ENCODE results near the gene STOM. TPM values are rescaled to one million over a fixed set of nuclear protein-coding genes. Genes with fewer than 3 reads are reported as not detected.

STOM gene
- 10 to 100 TPM in 4 of 5 experiments, 1 to 10 TPM in 1; 8.8 to 59.8 (median 16.1) TPM for total RNA-seq
- 10 to 100 TPM; 13.0 to 13.3 TPM for polyA plus RNA-seq
- 13.5 reads per million, percentile 42 among the genes with 10 or more reads in this experiment for total RNA-seq

GRCh38 chr9:121369595-121370265, at the start of gene STOM:
Gene STOM, minus strand, starts transcription at chr9:121370250. Its CDS starts 63 bp downstream, at chr9:121370187.
- intact Hi-C loops (cut with micrococcal nuclease) = loop anchor here (1.0 to 5.0 kb wide), 15 partner anchors 10 to 898 kb away; partner anchors contain the start of genes MEGF9 (in 2 of the 2), CDK5RAP2 (in 1 of the 2), FBXW2 (in 1 of the 2) and RAB14 (in 1 of the 2)
- Histone ChIP-seq H3K4me3 (ENCODE audit: low read length) (peak within 1 kb of the TSS; percentile 91), H3K36me3 (ENCODE audit: control insufficient read depth in 2 of 3, insufficient read depth in 3 of 3, low read length in 3 of 3) (peaks cover 0 to 5% (median 0%) of the 10 kb centered on the region in 3 experiments), H3K4me1 (ENCODE audit: control insufficient read depth in 2 of 2, insufficient read depth in 2 of 2, low read length in 2 of 2) (peaks cover 18 to 24% of the 10 kb centered on the region in 2 donors), H3K27ac (ENCODE audit: low read depth, low read length) (peak within 1 kb of the TSS; percentile 76), H3K9me3 (ENCODE audit: control insufficient read depth in 2 of 3, low read length in 3 of 3) (no peaks in the 10 kb centered on the region), H3K27me3 (ENCODE audit: control insufficient read depth in 2 of 2, insufficient read depth in 2 of 2, low read length in 2 of 2) (no peaks in the 10 kb centered on the region)
- POLR2A ChIA-PET = no interaction called here
- H3K9me3 Mint-ChIP-seq = peaks cover 0 to 4% (median 0%) of the 10 kb centered on the region in 11 donors
- peaks cover 22 to 57% (median 36%) of the 10 kb centered on the region in 7 donors for H3K4me1 Mint-ChIP-seq
- H3K36me3 Mint-ChIP-seq = peaks cover 0 to 19% (median 0%) of the 10 kb centered on the region in 5 donors
- peak within 1 kb of the TSS; percentile 87 to 99 (median 96) for H3K27ac Mint-ChIP-seq
- H3K4me3 Mint-ChIP-seq = peak within 1 kb of the TSS; percentile 88 to 99 (median 94)
- DNase-seq (peak in 3 of 9 donors; percentile 60 to 66 (median 65)), ATAC-seq (peak; percentile 58)
- no peaks in the 10 kb centered on the region for H3K27me3 Mint-ChIP-seq
- CTCF ChIA-PET = no interaction called here

GRCh38 chr9:121411993-121412392, 41.9 kb upstream of the STOM start:
- Mint-ChIP-seq H3K27ac (no peak overlapping the region), H3K27me3 (peaks cover 0 to 24% (median 0%) of the 10 kb centered on the region in 5 donors), H3K9me3 (no peaks in the 10 kb centered on the region), H3K4me1 (no peaks in the 10 kb centered on the region), H3K4me3 (no peak overlapping the region), H3K36me3 (no peaks in the 10 kb centered on the region)
- no peaks in the 10 kb centered on the region for H3K36me3 ChIP-seq (ENCODE audit: control insufficient read depth in 2 of 3, insufficient read depth in 3 of 3, low read length in 3 of 3)
- no peaks in the 10 kb centered on the region for H3K4me1 ChIP-seq (ENCODE audit: control insufficient read depth in 2 of 2, insufficient read depth in 2 of 2, low read length in 2 of 2)
- ChIA-PET CTCF (no interaction called here), POLR2A (no interaction called here)
- H3K4me3 ChIP-seq (ENCODE audit: low read length) = no peak overlapping the region
- no peak overlapping the region for H3K27ac ChIP-seq (ENCODE audit: low read depth, low read length)
- DNase-seq = no peak
- no peaks in the 10 kb centered on the region for H3K27me3 ChIP-seq (ENCODE audit: control insufficient read depth in 2 of 2, insufficient read depth in 2 of 2, low read length in 2 of 2)
- no peak for ATAC-seq
- no peaks in the 10 kb centered on the region for H3K9me3 ChIP-seq (ENCODE audit: control insufficient read depth in 2 of 3, low read length in 3 of 3)
- intact Hi-C loops (cut with micrococcal nuclease) = no loop called here

DNA sequence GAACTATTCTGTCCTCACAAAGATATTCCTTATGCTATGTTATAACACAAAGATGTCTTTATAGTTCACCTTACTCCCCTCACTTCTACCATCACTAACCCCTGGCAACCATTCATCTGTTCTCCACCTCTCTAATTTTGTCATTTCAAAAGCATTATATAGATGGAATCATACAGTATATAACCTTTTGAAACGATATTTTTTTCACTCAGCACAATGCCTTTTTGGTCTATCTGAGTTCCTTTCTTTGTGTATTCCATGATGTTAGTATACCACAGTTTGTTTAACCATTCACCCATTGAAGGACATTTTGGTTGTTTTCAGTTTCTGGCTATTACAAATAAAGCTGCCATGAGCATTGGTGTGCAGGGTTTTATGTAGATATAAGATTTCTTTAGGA, 35.8 kb upstream of the STOM start:
- Histone ChIP-seq H3K36me3 (ENCODE audit: control insufficient read depth in 2 of 3, insufficient read depth in 3 of 3, low read length in 3 of 3) (no peaks in the 10 kb centered on the region), H3K4me1 (ENCODE audit: control insufficient read depth in 2 of 2, insufficient read depth in 2 of 2, low read length in 2 of 2) (no peaks in the 10 kb centered on the region), H3K27me3 (ENCODE audit: control insufficient read depth in 2 of 2, insufficient read depth in 2 of 2, low read length in 2 of 2) (no peaks in the 10 kb centered on the region), H3K4me3 (ENCODE audit: low read length) (no peak overlapping the region), H3K27ac (ENCODE audit: low read depth, low read length) (no peak overlapping the region), H3K9me3 (ENCODE audit: control insufficient read depth in 2 of 3, low read length in 3 of 3) (peaks cover 0 to 4% (median 0%) of the 10 kb centered on the region in 3 experiments)
- Mint-ChIP-seq H3K27me3 (peaks cover 0 to 37% (median 0%) of the 10 kb centered on the region in 5 donors), H3K9me3 (peaks cover 0 to 7% (median 4%) of the 10 kb centered on the region in 11 donors), H3K36me3 (peaks cover 0 to 4% (median 1%) of the 10 kb centered on the region in 5 donors), H3K4me1 (no peaks in the 10 kb centered on the region), H3K27ac (no peak overlapping the region), H3K4me3 (no peak overlapping the region)
- intact Hi-C loops (cut with micrococcal nuclease) = no loop called here
- ATAC-seq = no peak
- no peak for DNase-seq
- POLR2A ChIA-PET = no interaction called here
- CTCF ChIA-PET = no interaction called here

- peaks cover 0 to 4% (median 1%) of the 10 kb centered on the region in 5 donors for H3K36me3 Mint-ChIP-seq
- H3K4me3 Mint-ChIP-seq = no peak overlapping the region
- Histone ChIP-seq H3K4me1 (ENCODE audit: control insufficient read depth in 2 of 2, insufficient read depth in 2 of 2, low read length in 2 of 2) (no peaks in the 10 kb centered on the region), H3K9me3 (ENCODE audit: control insufficient read depth in 2 of 3, low read length in 3 of 3) (peaks cover 0 to 4% (median 0%) of the 10 kb centered on the region in 3 experiments), H3K27me3 (ENCODE audit: control insufficient read depth in 2 of 2, insufficient read depth in 2 of 2, low read length in 2 of 2) (no peaks in the 10 kb centered on the region), H3K27ac (ENCODE audit: low read depth, low read length) (no peak overlapping the region), H3K36me3 (ENCODE audit: control insufficient read depth in 2 of 3, insufficient read depth in 3 of 3, low read length in 3 of 3) (no peaks in the 10 kb centered on the region), H3K4me3 (ENCODE audit: low read length) (no peak overlapping the region)
- H3K9me3 Mint-ChIP-seq = peaks cover 0 to 7% (median 4%) of the 10 kb centered on the region in 11 donors
- H3K4me1 Mint-ChIP-seq = peaks cover 0 to 4% (median 0%) of the 10 kb centered on the region in 7 donors
- ChIA-PET POLR2A (no interaction called here), CTCF (interaction anchor here (0.7 to 8.2 kb wide), 2 partner anchors 86 to 647 kb away, joined by 4 to 190 read pairs; no protein-coding TSS in a partner anchor)
- H3K27ac Mint-ChIP-seq = no peak overlapping the region
- H3K27me3 Mint-ChIP-seq = peaks cover 0 to 32% (median 0%) of the 10 kb centered on the region in 5 donors
- ATAC-seq (no peak), DNase-seq (no peak)
- intact Hi-C loops (cut with micrococcal nuclease) = no loop called here
Observed at GRCh38 chr9:121404906-121405305, 34.9 kb upstream of the STOM start.

GRCh38 chr9:121399883-121400607, 30.0 kb upstream of the STOM start:
- intact Hi-C loops (cut with micrococcal nuclease) = loop anchor here (1.0 to 2.0 kb wide), 9 partner anchors 23 to 781 kb away; partner anchors contain the start of gene STOM (in 1 of the 2)
- peak in 7 of 9 donors; percentile 25 to 67 (median 54) for DNase-seq
- Mint-ChIP-seq H3K4me1 (peaks cover 0 to 6% (median 0%) of the 10 kb centered on the region in 7 donors), H3K27me3 (peaks cover 0 to 21% (median 0%) of the 10 kb centered on the region in 5 donors), H3K4me3 (no peak overlapping the region), H3K9me3 (peaks cover 0 to 2% (median 0%) of the 10 kb centered on the region in 11 donors), H3K27ac (no peak overlapping the region), H3K36me3 (peaks cover 0 to 1% (median 0%) of the 10 kb centered on the region in 5 donors)
- Histone ChIP-seq H3K4me3 (ENCODE audit: low read length) (no peak overlapping the region), H3K27ac (ENCODE audit: low read depth, low read length) (no peak overlapping the region), H3K36me3 (ENCODE audit: control insufficient read depth in 2 of 3, insufficient read depth in 3 of 3, low read length in 3 of 3) (no peaks in the 10 kb centered on the region), H3K27me3 (ENCODE audit: control insufficient read depth in 2 of 2, insufficient read depth in 2 of 2, low read length in 2 of 2) (no peaks in the 10 kb centered on the region), H3K4me1 (ENCODE audit: control insufficient read depth in 2 of 2, insufficient read depth in 2 of 2, low read length in 2 of 2) (no peaks in the 10 kb centered on the region), H3K9me3 (ENCODE audit: control insufficient read depth in 2 of 3, low read length in 3 of 3) (no peaks in the 10 kb centered on the region)
- POLR2A ChIA-PET = interaction anchor here (0.9 kb wide), 1 partner anchor 80 kb away, joined by 3 read pairs; no protein-coding TSS in a partner anchor
- peak; percentile 66 for ATAC-seq
- CTCF ChIA-PET = interaction anchor here (0.6 to 8.2 kb wide), 7 partner anchors 10 to 418 kb away, joined by 3 to 190 read pairs (median 4); no protein-coding TSS in a partner anchor

- ATAC-seq = no peak
- peaks cover 0 to 5% (median 0%) of the 10 kb centered on the region in 5 donors for H3K36me3 Mint-ChIP-seq
- DNase-seq = no peak
- no peaks in the 10 kb centered on the region for H3K9me3 ChIP-seq (ENCODE audit: control insufficient read depth in 2 of 3, low read length in 3 of 3)
- H3K4me3 Mint-ChIP-seq = no peak overlapping the region
- H3K27me3 ChIP-seq (ENCODE audit: control insufficient read depth in 2 of 2, insufficient read depth in 2 of 2, low read length in 2 of 2) = no peaks in the 10 kb centered on the region
- H3K4me1 ChIP-seq (ENCODE audit: control insufficient read depth in 2 of 2, insufficient read depth in 2 of 2, low read length in 2 of 2) = no peaks in the 10 kb centered on the region
- ChIA-PET POLR2A (no interaction called here), CTCF (interaction anchor here (0.6 to 8.2 kb wide), 10 partner anchors 10 to 899 kb away, joined by 3 to 190 read pairs (median 3); no protein-coding TSS in a partner anchor)
- no peaks in the 10 kb centered on the region for H3K36me3 ChIP-seq (ENCODE audit: control insufficient read depth in 2 of 3, insufficient read depth in 3 of 3, low read length in 3 of 3)
- intact Hi-C loops (cut with micrococcal nuclease) = no loop called here
- H3K27me3 Mint-ChIP-seq = peaks cover 0 to 21% (median 0%) of the 10 kb centered on the region in 5 donors
- no peak overlapping the region for H3K4me3 ChIP-seq (ENCODE audit: low read length)
- no peak overlapping the region for H3K27ac ChIP-seq (ENCODE audit: low read depth, low read length)
- H3K9me3 Mint-ChIP-seq = peaks cover 0 to 5% (median 0%) of the 10 kb centered on the region in 11 donors
- H3K4me1 Mint-ChIP-seq = peaks cover 0 to 14% (median 0%) of the 10 kb centered on the region in 7 donors
- no peak overlapping the region for H3K27ac Mint-ChIP-seq
Observed at GRCh38 chr9:121399126-121399882, 29.3 kb upstream of the STOM start.
